ENCODE data around the gene TMEM38A.

DNA sequence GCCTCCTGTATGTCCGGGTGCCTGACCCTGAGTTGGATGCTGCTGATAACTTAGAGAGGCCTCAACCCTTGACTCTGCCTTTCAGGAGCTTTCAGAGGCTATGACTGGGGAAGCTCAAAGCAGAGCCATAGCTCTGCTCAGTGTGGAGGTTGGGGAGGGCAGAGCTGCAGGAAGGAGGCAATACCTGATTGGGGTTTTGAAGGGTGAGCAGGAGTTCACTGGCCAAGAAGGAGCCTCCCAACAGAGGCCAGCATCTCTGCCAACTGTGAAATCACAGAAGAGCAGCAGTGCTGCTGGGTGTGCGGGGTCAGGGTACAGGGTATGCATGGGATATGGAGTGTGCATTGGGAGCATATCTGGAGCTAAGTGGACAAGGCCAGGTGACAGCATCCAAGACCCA, 21.6 kb downstream of the TMEM38A start:
- TF ChIP-seq, protein P1, sequence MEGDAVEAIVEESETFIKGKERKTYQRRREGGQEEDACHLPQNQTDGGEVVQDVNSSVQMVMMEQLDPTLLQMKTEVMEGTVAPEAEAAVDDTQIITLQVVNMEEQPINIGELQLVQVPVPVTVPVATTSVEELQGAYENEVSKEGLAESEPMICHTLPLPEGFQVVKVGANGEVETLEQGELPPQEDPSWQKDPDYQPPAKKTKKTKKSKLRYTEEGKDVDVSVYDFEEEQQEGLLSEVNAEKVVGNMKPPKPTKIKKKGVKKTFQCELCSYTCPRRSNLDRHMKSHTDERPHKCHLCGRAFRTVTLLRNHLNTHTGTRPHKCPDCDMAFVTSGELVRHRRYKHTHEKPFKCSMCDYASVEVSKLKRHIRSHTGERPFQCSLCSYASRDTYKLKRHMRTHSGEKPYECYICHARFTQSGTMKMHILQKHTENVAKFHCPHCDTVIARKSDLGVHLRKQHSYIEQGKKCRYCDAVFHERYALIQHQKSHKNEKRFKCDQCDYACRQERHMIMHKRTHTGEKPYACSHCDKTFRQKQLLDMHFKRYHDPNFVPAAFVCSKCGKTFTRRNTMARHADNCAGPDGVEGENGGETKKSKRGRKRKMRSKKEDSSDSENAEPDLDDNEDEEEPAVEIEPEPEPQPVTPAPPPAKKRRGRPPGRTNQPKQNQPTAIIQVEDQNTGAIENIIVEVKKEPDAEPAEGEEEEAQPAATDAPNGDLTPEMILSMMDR (IDR thresholded peaks at IDR 0.05; ENCODE audit: insufficient read depth, low read depth, low read length), result no peak
- TF ChIP-seq EZH2 (IDR thresholded peaks at IDR 0.05; ENCODE audit: insufficient read depth, low read length), result no peak
